Activated CD8-positive, alpha-beta memory T cell treated with anti-CD3 and anti-CD28 coated beads, Interleukin-2, amount 50 U/mL, for 1 hour (primary cell): ENCODE data around the gene CROCC2.

Source experiments
- DNase-seq: peaks from one replicate; pipeline ENCODE4 v3.0.0-alpha.2; 2020; ENCODE audit errors: extremely low read depth

The CROCC2 gene

GRCh38 chr2:240906141-240906910 is at the start of gene CROCC2:
TSS of gene CROCC2 (plus strand) at chr2:240906336. CDS start at chr2:240906514, 178 bp downstream.
- no peak for DNase-seq

GRCh38 chr2:240857039-240858008 is 48.8 kb upstream of the CROCC2 start:
- no peak for DNase-seq

- DNase-seq: no peak
These were observed 47.8 kb upstream of the CROCC2 start for GRCh38 chr2:240858321-240858720.

GRCh38 chr2:240858871-240859270 is 47.3 kb upstream of the CROCC2 start:
- DNase-seq: no peak

- DNase-seq: no peak
These were observed 44.6 kb upstream of the CROCC2 start for GRCh38 chr2:240861547-240861946.

GRCh38 chr2:240864475-240864874 is 41.7 kb upstream of the CROCC2 start:
- no peak for DNase-seq

GRCh38 chr2:240865391-240865790 is 40.7 kb upstream of the CROCC2 start:
- no peak for DNase-seq

GRCh38 chr2:240868286-240869108 is 37.6 kb upstream of the CROCC2 start, which contains the start of gene AGXT:
TSS of gene AGXT (plus strand) at chr2:240868824. CDS start at chr2:240868866, 42 bp downstream.
- no peak for DNase-seq

GRCh38 chr2:240869109-240869955 is 36.8 kb upstream of the CROCC2 start:
- no peak for DNase-seq

GRCh38 chr2:240869956-240870875 is 35.9 kb upstream of the CROCC2 start:
- no peak for DNase-seq

- no peak for DNase-seq
These were observed 34.8 kb upstream of the CROCC2 start for GRCh38 chr2:240871071-240871958.

GRCh38 chr2:240872317-240873097 is 33.6 kb upstream of the CROCC2 start:
- DNase-seq: no peak

- no peak for DNase-seq
These were observed 32.9 kb upstream of the CROCC2 start for GRCh38 chr2:240873098-240873788.

GRCh38 chr2:240873805-240874714 is 32.1 kb upstream of the CROCC2 start:
- no peak for DNase-seq

GRCh38 chr2:240874715-240875227 is 31.4 kb upstream of the CROCC2 start:
- DNase-seq: no peak
